Measurements from ENCODE around the gene NCOA4.

DNA sequence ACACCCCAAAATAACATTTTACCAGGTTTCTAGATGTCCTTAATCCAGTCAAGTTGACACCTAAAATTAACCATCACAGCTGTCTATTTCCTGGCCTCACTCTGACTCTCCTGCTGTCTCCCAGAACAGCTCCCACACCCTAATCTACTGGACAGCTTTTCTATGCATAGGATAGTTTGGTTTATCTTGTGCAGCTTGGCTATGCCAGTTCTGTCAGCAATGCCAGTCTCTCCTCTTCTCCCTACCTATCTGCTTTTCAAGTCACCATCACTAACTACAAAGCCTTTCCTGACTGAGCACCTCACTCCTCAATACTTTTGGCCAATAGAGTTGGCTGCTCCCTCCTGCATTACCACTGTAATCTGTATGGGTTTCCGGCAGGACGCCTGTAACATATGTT is 5.0 kb downstream of the NCOA4 start:
- no peak for TF ChIP-seq POLR2A (IDR thresholded peaks at IDR 0.05; ENCODE audit: borderline replicate concordance, extremely low read depth, insufficient read depth, insufficient read length)
- no peak for TF ChIP-seq POLR2AphosphoS5 (IDR thresholded peaks at IDR 0.05; ENCODE audit: low read depth, low read length)
- TF ChIP-seq RAD21 (IDR thresholded peaks at IDR 0.05; ENCODE audit: low read depth): no peak
- TF ChIP-seq, protein P1, sequence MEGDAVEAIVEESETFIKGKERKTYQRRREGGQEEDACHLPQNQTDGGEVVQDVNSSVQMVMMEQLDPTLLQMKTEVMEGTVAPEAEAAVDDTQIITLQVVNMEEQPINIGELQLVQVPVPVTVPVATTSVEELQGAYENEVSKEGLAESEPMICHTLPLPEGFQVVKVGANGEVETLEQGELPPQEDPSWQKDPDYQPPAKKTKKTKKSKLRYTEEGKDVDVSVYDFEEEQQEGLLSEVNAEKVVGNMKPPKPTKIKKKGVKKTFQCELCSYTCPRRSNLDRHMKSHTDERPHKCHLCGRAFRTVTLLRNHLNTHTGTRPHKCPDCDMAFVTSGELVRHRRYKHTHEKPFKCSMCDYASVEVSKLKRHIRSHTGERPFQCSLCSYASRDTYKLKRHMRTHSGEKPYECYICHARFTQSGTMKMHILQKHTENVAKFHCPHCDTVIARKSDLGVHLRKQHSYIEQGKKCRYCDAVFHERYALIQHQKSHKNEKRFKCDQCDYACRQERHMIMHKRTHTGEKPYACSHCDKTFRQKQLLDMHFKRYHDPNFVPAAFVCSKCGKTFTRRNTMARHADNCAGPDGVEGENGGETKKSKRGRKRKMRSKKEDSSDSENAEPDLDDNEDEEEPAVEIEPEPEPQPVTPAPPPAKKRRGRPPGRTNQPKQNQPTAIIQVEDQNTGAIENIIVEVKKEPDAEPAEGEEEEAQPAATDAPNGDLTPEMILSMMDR (IDR thresholded peaks at IDR 0.05 in 2 of 3, conservative IDR thresholded peaks at IDR 0.05 in 1 of 3; ENCODE audit: borderline replicate concordance in 1 of 3, insufficient read depth in 1 of 3, low read depth in 2 of 3, low read length in 2 of 3): no peak
- no peak for TF ChIP-seq CEBPB (IDR thresholded peaks at IDR 0.05; ENCODE audit: low read depth)
- no peak for TF ChIP-seq YY1 (IDR thresholded peaks at IDR 0.05; ENCODE audit: extremely low read depth, insufficient replicate concordance, low read depth, low read length)
- TF ChIP-seq, protein P2, sequence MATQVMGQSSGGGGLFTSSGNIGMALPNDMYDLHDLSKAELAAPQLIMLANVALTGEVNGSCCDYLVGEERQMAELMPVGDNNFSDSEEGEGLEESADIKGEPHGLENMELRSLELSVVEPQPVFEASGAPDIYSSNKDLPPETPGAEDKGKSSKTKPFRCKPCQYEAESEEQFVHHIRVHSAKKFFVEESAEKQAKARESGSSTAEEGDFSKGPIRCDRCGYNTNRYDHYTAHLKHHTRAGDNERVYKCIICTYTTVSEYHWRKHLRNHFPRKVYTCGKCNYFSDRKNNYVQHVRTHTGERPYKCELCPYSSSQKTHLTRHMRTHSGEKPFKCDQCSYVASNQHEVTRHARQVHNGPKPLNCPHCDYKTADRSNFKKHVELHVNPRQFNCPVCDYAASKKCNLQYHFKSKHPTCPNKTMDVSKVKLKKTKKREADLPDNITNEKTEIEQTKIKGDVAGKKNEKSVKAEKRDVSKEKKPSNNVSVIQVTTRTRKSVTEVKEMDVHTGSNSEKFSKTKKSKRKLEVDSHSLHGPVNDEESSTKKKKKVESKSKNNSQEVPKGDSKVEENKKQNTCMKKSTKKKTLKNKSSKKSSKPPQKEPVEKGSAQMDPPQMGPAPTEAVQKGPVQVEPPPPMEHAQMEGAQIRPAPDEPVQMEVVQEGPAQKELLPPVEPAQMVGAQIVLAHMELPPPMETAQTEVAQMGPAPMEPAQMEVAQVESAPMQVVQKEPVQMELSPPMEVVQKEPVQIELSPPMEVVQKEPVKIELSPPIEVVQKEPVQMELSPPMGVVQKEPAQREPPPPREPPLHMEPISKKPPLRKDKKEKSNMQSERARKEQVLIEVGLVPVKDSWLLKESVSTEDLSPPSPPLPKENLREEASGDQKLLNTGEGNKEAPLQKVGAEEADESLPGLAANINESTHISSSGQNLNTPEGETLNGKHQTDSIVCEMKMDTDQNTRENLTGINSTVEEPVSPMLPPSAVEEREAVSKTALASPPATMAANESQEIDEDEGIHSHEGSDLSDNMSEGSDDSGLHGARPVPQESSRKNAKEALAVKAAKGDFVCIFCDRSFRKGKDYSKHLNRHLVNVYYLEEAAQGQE (IDR thresholded peaks at IDR 0.05; ENCODE audit: low read depth): no peak
- TF ChIP-seq JUND (IDR thresholded peaks at IDR 0.05): no peak
- no peak for TF ChIP-seq EZH2 (IDR thresholded peaks at IDR 0.05)
- no peak for TF ChIP-seq EZH2phosphoT487 (IDR thresholded peaks at IDR 0.05; ENCODE audit: borderline replicate concordance)
- no peak for TF ChIP-seq SP1 (IDR thresholded peaks at IDR 0.05; ENCODE audit: low read depth)
- no peak for TF ChIP-seq CBX3 (IDR thresholded peaks at IDR 0.05; ENCODE audit: low read depth)
- TF ChIP-seq EGR1 (IDR thresholded peaks at IDR 0.05; ENCODE audit: low read depth): no peak

Measured in HCT116 (cell line).